ENCODE data around the gene TTC4.

The TTC4 gene

DNA sequence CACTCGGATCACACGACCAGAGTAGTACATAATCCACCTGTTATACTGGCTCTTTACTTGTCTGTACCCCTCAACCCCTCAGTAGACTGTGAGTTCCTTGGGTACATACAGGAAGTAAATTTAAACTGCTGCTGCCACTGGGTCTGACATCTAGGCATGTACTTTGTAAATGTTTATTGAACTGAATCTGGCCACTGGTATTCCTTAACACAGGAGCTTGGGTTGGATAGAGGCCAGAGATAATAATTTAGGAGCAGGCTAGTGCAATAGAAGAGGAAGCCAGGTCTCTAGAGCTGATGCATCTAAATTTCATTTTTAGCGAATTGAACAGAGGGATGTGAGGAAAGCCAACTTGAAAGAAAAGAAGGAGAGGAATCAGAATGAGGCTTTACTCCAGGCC, 12.4 kb downstream of the TTC4 start:
- TF ChIP-seq ZFX (IDR thresholded peaks at IDR 0.05; ENCODE audit: borderline replicate concordance): no peak
- TF ChIP-seq, protein P1, sequence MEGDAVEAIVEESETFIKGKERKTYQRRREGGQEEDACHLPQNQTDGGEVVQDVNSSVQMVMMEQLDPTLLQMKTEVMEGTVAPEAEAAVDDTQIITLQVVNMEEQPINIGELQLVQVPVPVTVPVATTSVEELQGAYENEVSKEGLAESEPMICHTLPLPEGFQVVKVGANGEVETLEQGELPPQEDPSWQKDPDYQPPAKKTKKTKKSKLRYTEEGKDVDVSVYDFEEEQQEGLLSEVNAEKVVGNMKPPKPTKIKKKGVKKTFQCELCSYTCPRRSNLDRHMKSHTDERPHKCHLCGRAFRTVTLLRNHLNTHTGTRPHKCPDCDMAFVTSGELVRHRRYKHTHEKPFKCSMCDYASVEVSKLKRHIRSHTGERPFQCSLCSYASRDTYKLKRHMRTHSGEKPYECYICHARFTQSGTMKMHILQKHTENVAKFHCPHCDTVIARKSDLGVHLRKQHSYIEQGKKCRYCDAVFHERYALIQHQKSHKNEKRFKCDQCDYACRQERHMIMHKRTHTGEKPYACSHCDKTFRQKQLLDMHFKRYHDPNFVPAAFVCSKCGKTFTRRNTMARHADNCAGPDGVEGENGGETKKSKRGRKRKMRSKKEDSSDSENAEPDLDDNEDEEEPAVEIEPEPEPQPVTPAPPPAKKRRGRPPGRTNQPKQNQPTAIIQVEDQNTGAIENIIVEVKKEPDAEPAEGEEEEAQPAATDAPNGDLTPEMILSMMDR (IDR thresholded peaks at IDR 0.05): no peak
- H3K27ac ChIP-seq: no peak overlapping the region

GRCh38 chr1:54736685-54737084, 21.0 kb downstream of the TTC4 start:
- H3K27ac ChIP-seq: no peak overlapping the region
- no peak for TF ChIP-seq ZFX (IDR thresholded peaks at IDR 0.05; ENCODE audit: borderline replicate concordance)
- TF ChIP-seq, protein P1 (IDR thresholded peaks at IDR 0.05): no peak

- H3K27ac ChIP-seq: no peak overlapping the region
- no peak for TF ChIP-seq ZFX (IDR thresholded peaks at IDR 0.05; ENCODE audit: borderline replicate concordance)
- TF ChIP-seq, protein P1 (IDR thresholded peaks at IDR 0.05): no peak
Measured at GRCh38 chr1:54738244-54738643, 22.6 kb downstream of the TTC4 start.

DNA sequence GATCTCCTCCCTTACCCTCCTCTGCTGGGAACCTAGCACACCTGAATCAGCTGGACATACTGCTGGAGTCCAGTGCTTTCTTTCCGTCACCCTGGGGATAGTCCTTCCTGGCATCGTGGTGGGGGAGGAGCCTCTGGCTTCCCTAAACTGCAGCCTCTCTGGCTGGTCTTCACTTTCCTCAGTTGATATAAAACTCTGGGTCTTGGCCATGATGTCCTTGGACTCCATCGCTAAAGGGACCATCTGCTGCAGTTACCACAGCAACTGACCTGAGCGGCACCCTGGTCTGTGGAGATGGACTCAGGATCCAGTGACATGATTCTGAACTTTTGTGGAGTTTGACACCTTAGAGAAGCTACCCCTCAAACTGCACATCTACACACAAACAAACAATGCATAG, 25.9 kb downstream of the TTC4 start:
- H3K27ac ChIP-seq: no peak overlapping the region
- TF ChIP-seq, protein P1 (IDR thresholded peaks at IDR 0.05): no peak
- TF ChIP-seq ZFX (IDR thresholded peaks at IDR 0.05; ENCODE audit: borderline replicate concordance): no peak

DNA sequence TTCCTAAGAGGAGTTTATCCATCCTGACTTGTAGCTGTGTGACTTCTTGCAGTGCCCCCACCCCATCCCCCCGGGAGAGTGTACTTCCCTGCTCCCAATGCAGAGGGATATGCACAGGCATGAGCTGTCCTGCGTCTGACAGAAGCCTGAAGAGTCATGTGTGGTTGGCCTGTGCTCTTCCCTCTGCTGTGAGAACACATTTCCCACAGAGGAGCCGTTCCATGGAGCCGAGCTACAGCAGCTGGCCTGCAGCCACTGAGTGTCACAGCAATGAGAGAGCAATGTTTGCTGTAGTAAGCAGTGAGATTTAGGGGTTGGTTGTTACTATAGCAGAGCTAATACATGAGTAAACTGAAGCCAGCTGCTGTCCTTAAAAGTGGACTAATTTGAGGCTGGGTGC, 26.6 kb downstream of the TTC4 start:
- H3K27ac ChIP-seq: no peak overlapping the region
- TF ChIP-seq, protein P1 (IDR thresholded peaks at IDR 0.05): no peak
- TF ChIP-seq ZFX (IDR thresholded peaks at IDR 0.05; ENCODE audit: borderline replicate concordance): no peak

DNA sequence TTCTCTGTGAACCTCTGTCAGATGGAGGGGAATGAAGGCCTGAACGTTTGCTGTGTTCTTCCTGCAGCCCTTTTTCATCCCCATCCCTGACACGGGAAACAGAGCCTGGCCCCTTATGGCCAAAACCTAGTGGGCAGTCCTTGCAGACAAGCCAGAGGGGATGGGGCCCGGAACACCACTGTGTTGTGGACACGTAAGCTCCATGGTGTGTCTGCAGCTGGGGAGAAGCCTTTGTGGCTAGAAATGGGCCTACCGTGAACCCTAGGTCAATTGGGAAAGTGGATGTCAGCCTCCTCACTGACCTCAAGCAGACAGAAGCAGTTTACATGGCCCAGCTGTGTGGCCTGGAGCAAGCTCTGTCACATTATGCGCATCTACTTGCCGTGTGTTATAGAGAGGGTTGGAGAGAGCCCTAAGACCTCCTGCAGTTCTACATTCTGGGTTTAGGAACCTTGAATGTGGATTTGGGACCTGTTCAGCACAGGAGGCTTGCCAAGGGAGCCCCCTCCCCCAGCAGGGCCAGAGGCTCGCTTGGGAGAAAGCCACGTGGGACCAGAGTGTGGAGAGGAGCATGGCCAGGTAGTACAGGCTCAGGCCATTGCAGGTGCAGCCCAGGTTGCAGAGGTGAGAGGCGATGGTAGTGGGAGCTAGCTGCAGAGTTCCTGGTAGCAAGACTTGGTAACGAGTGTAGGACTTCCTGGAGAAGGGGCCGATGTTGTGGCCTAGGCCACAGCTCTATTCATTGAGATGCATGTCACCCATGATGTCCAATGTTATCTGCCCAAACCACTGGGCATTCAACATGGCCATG, 28.0 kb downstream of the TTC4 start:
- H3K27ac ChIP-seq: no peak overlapping the region
- TF ChIP-seq, protein P1 (IDR thresholded peaks at IDR 0.05): no peak
- no peak for TF ChIP-seq ZFX (IDR thresholded peaks at IDR 0.05; ENCODE audit: borderline replicate concordance)

- no peak overlapping the region for H3K27ac ChIP-seq
- TF ChIP-seq ZFX (IDR thresholded peaks at IDR 0.05; ENCODE audit: borderline replicate concordance): no peak
- TF ChIP-seq, protein P1 (IDR thresholded peaks at IDR 0.05): no peak
Measured at GRCh38 chr1:54744696-54745095, 29.0 kb downstream of the TTC4 start.

Data from 22Rv1 (cell line).